ENCODE measurements around the gene MEIKIN.

DNA sequence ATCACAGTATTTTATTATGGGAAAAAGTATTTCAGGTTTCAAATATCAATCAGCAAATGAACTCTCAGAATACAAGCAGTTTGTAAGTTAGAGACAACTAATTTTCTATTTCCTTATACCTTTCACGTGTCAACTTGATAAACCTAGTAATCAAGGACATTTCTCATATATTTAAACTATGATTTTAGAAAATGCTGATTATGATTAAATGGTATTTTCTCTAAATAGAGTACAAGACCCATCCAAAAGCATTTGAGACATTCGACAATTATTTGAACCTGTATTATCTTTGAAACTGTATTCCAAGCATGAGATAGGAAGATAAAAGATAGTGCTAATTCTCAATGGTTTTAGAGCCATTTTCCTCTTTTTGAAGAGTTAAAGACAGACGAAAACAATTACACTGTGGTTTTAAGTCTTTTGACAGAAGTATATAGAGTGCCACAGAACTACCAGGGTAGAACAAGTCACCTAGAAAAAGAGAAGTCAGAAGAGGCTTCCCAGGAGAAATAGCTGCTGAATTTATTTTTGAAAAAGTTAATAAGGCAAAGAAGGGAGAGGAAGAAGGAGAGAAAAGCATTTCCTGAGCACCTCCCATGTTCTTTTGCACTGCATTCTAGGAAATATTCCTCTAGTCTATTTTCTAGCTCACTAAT lies 5.6 kb downstream of the MEIKIN start:
- TF ChIP-seq, protein P1, sequence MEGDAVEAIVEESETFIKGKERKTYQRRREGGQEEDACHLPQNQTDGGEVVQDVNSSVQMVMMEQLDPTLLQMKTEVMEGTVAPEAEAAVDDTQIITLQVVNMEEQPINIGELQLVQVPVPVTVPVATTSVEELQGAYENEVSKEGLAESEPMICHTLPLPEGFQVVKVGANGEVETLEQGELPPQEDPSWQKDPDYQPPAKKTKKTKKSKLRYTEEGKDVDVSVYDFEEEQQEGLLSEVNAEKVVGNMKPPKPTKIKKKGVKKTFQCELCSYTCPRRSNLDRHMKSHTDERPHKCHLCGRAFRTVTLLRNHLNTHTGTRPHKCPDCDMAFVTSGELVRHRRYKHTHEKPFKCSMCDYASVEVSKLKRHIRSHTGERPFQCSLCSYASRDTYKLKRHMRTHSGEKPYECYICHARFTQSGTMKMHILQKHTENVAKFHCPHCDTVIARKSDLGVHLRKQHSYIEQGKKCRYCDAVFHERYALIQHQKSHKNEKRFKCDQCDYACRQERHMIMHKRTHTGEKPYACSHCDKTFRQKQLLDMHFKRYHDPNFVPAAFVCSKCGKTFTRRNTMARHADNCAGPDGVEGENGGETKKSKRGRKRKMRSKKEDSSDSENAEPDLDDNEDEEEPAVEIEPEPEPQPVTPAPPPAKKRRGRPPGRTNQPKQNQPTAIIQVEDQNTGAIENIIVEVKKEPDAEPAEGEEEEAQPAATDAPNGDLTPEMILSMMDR (IDR thresholded peaks at IDR 0.05; ENCODE audit: borderline replicate concordance, extremely low read depth, low read length, poor library complexity, severe bottlenecking): no peak
- TF ChIP-seq EZH2 (IDR thresholded peaks at IDR 0.05; ENCODE audit: borderline replicate concordance, low read depth, low read length, severe bottlenecking): no peak

All from DND-41 (cell line).